ENCODE results near the gene ZBTB20.

ZBTB20 gene

GRCh38 chr3:114770874-114771273 is 376.2 kb downstream of the ZBTB20 start:
- DNase-seq (ENCODE audit: low read depth in 3 of 3) = no peak

- no peak for DNase-seq (ENCODE audit: low read depth in 3 of 3)
Observed at GRCh38 chr3:114764056-114764492, 383.0 kb downstream of the ZBTB20 start.

- DNase-seq (ENCODE audit: low read depth in 3 of 3) = no peak
Observed at GRCh38 chr3:114762144-114762543, 384.9 kb downstream of the ZBTB20 start.

- no peak for DNase-seq (ENCODE audit: low read depth in 3 of 3)
Observed at GRCh38 chr3:114760679-114761078, 386.4 kb downstream of the ZBTB20 start.

- no peak for DNase-seq (ENCODE audit: low read depth in 3 of 3)
Observed at GRCh38 chr3:114758831-114759699, 388.0 kb downstream of the ZBTB20 start.

- no peak for DNase-seq (ENCODE audit: low read depth in 3 of 3)
Observed at GRCh38 chr3:114756506-114757279, 390.4 kb downstream of the ZBTB20 start.

GRCh38 chr3:114746502-114746901 is 400.6 kb downstream of the ZBTB20 start:
- DNase-seq (ENCODE audit: low read depth in 3 of 3) = no peak

GRCh38 chr3:114745322-114746240 is 401.5 kb downstream of the ZBTB20 start:
- no peak for DNase-seq (ENCODE audit: low read depth in 3 of 3)

GRCh38 chr3:114743746-114744485 is 403.2 kb downstream of the ZBTB20 start:
- no peak for DNase-seq (ENCODE audit: low read depth in 3 of 3)

GRCh38 chr3:114741066-114741465 is 406.0 kb downstream of the ZBTB20 start:
- DNase-seq (ENCODE audit: low read depth in 3 of 3) = no peak

- DNase-seq (ENCODE audit: low read depth in 3 of 3) = no peak
Observed at GRCh38 chr3:114739627-114740026, 407.5 kb downstream of the ZBTB20 start.

GRCh38 chr3:114732353-114732752 is 414.7 kb downstream of the ZBTB20 start:
- DNase-seq (ENCODE audit: low read depth in 3 of 3) = no peak

- no peak for DNase-seq (ENCODE audit: low read depth in 3 of 3)
Observed at GRCh38 chr3:114730397-114730796, 416.7 kb downstream of the ZBTB20 start.

GRCh38 chr3:114727373-114727772 is 419.7 kb downstream of the ZBTB20 start:
- DNase-seq (ENCODE audit: low read depth in 3 of 3) = no peak

- DNase-seq (ENCODE audit: low read depth in 3 of 3) = no peak
Observed at GRCh38 chr3:114725966-114726365, 421.1 kb downstream of the ZBTB20 start.

GRCh38 chr3:114722530-114722929 is 424.6 kb downstream of the ZBTB20 start:
- DNase-seq (ENCODE audit: low read depth in 3 of 3) = no peak

- no peak for DNase-seq (ENCODE audit: low read depth in 3 of 3)
Observed at GRCh38 chr3:114721864-114722263, 425.2 kb downstream of the ZBTB20 start.

- DNase-seq (ENCODE audit: low read depth in 3 of 3) = no peak
Observed at GRCh38 chr3:114721209-114721608, 425.9 kb downstream of the ZBTB20 start.

- DNase-seq (ENCODE audit: low read depth in 3 of 3) = no peak
Observed at GRCh38 chr3:114718898-114719210, 428.2 kb downstream of the ZBTB20 start.

GRCh38 chr3:114718071-114718897 is 428.8 kb downstream of the ZBTB20 start:
- DNase-seq (ENCODE audit: low read depth in 3 of 3) = no peak

Measured in stimulated activated CD4-positive, alpha-beta T cell treated with anti-CD3 and anti-CD28 coated beads, TNF-alpha, amount 100 ng/mL, for 4 hours (primary cell).